Measurements from ENCODE around the gene ZSWIM5. TPM values are rescaled to one million over a fixed set of nuclear protein-coding genes. Genes with fewer than 3 reads are reported as not detected.
A peak's percentile ranks its signal among the peaks of the same experiment; 100 is the strongest.
"Not testable (repeated sequence)": the region's sequence is repeated elsewhere in the genome, so short reads cannot be mapped to it uniquely, and the experiment has no call there.

The ZSWIM5 gene
- polyA plus RNA-seq, 3 donors from 2014 or later, result 0.16 to 0.17 TPM; not detected in 1

DNA sequence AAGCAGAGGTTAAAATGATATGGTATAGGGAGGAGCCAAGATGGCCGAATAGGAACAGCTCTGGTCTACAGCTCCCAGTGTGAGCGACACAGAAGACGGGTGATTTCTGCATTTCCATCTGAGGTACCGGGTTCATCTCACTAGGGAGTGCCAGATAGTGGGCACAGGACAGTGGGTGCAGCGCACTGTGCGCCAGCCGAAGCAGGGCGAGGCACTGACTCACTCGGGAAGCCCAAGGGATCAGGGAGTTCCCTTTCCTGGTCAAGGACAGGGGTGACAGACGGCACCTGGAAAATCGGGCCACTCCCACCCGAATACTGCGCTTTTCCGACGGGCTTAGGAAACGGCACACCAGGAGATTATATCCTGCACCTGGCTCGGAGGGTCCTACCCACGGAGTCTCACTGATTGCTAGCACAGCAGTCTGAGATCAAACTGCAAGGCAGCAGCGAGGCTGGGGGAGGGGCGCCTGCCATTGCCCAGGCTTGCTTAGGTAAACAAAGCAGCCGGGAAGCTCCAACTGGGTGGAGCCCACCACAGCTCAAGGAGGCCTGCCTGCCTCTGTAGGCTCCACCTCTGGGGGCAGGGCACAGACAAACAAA, 26.4 kb downstream of the ZSWIM5 start:
- not testable (repeated sequence) for H3K27ac Mint-ChIP-seq; H3K4me1 Mint-ChIP-seq; H3K36me3 Mint-ChIP-seq; H3K9me3 Mint-ChIP-seq; H3K27me3 Mint-ChIP-seq (ENCODE audit: low read depth in 3 of 3); H3K4me3 Mint-ChIP-seq; DNase-seq

DNA sequence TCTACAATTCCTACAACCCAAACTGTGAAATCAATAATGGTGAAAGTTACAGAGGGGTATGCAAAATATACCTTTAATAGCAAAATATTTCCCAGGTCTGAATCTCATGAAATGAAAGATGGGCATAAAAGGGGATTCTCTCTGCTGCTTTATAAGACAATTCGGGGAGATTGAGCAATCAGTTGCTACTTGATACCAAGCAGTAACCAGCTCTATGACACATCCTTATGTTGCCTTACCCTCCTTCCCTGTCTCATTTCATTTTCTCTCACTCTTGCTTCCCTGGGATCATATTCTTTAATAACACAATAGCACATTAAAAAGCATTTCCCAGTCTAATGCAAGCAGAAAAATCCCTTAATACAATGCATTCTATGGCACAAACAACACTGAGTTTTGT, 29.0 kb downstream of the ZSWIM5 start:
- Mint-ChIP-seq H3K27me3 (ENCODE audit: low read depth in 3 of 3) (peaks cover 0 to 4% (median 3%) of the 10 kb centered on the region in 3 donors), H3K4me1 (no peaks in the 10 kb centered on the region), H3K9me3 (peaks cover 0 to 8% (median under 1%) of the 10 kb centered on the region in 6 donors), H3K4me3 (no peak overlapping the region), H3K36me3 (no peaks in the 10 kb centered on the region), H3K27ac (no peak overlapping the region)
- DNase-seq, result no peak

DNA sequence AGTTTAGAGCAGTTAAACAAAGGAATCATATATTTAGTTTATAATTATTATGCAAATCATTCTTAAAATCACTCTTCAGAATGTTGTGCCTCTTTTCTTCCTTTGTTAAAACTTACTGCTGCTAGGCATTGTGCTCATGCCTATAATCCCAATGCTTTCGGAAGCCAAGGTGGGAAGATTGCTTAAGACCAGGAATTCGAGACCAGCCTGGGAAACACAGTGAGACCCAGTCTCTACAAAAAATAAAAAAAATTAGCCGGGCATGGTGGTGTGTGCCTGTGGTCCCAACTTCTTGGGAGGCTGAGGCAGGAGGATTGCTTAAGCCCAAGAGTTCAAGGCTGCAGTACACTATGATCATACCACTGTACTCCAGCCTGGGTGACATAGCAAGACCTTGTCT, 33.6 kb downstream of the ZSWIM5 start:
- no peak for DNase-seq
- H3K9me3 Mint-ChIP-seq, result no peaks in the 10 kb centered on the region
- no peak overlapping the region for H3K4me3 Mint-ChIP-seq
- H3K27ac Mint-ChIP-seq, result no peak overlapping the region
- no peaks in the 10 kb centered on the region for H3K4me1 Mint-ChIP-seq
- peaks cover 0 to 3% (median 0%) of the 10 kb centered on the region in 3 donors for H3K27me3 Mint-ChIP-seq (ENCODE audit: low read depth in 3 of 3)
- H3K36me3 Mint-ChIP-seq, result no peaks in the 10 kb centered on the region

DNA sequence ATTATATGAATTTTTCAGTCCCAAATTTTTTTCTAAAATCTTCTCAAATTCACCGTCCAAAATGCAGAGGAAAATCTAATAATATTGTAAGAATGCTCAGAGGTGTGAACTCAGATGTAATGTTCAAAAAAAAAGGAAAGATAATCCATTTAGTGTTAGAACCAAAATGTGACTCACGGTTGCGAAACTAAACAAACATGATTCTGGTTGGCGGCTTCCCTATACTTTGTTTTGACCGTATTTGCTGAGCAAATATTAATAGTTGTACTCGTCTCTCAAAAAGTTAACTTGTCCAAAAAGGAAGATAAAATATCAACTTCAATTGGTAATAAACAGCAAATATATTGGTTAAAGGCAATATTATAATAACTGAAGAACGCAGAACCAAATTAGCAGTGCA, 34.4 kb downstream of the ZSWIM5 start:
- DNase-seq, result no peak
- Mint-ChIP-seq H3K4me3 (no peak overlapping the region), H3K27me3 (ENCODE audit: low read depth in 3 of 3) (peaks cover 0 to 3% (median 0%) of the 10 kb centered on the region in 3 donors), H3K4me1 (no peaks in the 10 kb centered on the region), H3K9me3 (no peaks in the 10 kb centered on the region), H3K36me3 (no peaks in the 10 kb centered on the region), H3K27ac (no peak overlapping the region)

DNA sequence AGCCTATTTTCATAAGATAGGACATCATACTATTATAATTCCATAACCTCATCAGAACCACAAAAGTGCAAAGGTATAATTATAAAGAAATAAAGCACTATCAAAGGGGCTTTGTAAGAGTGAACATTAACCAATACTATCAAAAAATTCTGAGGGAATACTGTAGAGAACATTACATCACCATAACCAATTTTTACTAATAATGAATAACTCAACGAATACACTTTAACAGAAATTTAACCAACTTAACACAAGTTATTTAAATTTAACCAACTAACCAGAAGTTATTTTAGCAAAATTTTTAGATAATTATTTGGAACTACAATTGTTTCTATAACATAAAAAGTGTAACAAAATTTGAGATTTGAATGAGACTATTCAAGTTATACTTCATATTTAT, 34.8 kb downstream of the ZSWIM5 start:
- H3K36me3 Mint-ChIP-seq, result no peaks in the 10 kb centered on the region
- no peak overlapping the region for H3K27ac Mint-ChIP-seq
- H3K4me3 Mint-ChIP-seq, result no peak overlapping the region
- no peak for DNase-seq
- H3K27me3 Mint-ChIP-seq (ENCODE audit: low read depth in 3 of 3), result peaks cover 0 to 6% (median 0%) of the 10 kb centered on the region in 3 donors
- H3K9me3 Mint-ChIP-seq, result peaks cover 0 to 3% (median 0%) of the 10 kb centered on the region in 6 donors
- H3K4me1 Mint-ChIP-seq, result no peaks in the 10 kb centered on the region

DNA sequence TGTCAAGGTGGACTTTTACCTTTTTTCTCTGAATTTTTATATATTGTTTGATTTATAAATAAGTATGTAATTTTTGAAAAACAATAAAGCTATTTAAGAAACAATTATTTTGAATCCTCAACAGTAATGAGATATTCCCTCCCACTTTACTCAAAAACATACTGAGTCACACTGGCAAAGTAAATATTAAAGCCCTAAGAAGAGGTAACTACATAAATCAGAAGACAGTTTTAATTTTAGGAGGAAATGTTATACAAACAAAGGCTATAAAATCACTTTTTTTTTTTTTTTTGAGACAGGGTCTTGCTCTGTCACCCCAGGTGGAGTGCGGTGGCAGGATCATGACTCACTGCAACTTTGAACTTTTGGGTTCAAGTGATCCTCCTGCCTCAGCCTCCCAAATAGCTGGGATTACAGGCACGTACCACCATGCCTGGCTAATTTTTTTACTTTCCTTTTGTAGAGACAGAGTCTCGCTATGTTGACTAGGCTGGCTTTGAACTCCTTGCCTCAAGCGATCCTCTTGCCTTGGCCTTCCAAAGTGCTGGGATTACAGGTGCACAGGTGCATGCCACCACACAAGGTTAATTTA, 36.2 kb downstream of the ZSWIM5 start:
- H3K4me1 Mint-ChIP-seq, result no peaks in the 10 kb centered on the region
- peaks cover 0 to 1% (median 0%) of the 10 kb centered on the region in 3 donors for H3K36me3 Mint-ChIP-seq
- no peak overlapping the region for H3K27ac Mint-ChIP-seq
- DNase-seq, result no peak
- H3K9me3 Mint-ChIP-seq, result peaks cover 0 to 5% (median 0%) of the 10 kb centered on the region in 6 donors
- H3K4me3 Mint-ChIP-seq, result no peak overlapping the region
- H3K27me3 Mint-ChIP-seq (ENCODE audit: low read depth in 3 of 3), result peaks cover 0 to 6% (median 0%) of the 10 kb centered on the region in 3 donors

DNA sequence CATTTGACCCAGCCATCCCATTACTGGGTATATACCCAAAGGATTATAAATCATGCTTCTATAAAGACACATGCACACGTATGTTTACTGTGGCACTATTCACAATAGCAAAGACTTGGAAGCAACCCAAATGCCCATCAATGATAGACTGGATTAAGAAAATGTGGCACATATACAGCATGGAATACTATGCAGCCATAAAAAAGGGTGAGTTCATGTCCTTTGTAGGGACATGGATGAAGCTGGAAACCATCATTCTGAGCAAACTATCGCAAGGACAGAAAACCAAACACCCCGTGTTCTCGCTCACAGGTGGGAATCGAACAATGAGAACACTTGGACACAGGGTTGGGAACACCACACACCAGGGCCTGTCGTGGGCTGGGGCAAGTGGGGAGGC, 38.5 kb downstream of the ZSWIM5 start:
- not testable (repeated sequence) for H3K4me3 Mint-ChIP-seq; H3K27me3 Mint-ChIP-seq (ENCODE audit: low read depth in 3 of 3); DNase-seq; H3K27ac Mint-ChIP-seq; H3K36me3 Mint-ChIP-seq; H3K4me1 Mint-ChIP-seq
- peaks cover 3 to 17% (median 10%) of the 10 kb centered on the region in 6 donors for H3K9me3 Mint-ChIP-seq

DNA sequence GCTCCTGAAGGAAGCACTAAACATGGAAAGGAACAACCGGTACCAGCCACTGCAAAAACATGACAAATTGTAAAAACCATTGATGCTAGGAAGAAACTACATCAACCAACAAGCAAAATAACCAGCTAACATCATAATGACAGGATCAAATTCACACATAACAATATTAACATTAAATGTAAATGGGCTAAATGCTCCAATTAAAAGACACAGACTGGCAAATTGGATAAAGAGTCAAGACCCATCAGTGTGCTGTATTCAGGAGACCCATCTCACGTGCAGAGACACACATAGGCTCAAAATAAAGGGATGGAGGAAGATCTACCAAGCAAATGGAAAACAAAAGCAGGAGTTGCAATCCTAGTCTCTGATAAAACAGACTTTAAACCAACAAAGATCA, 42.1 kb downstream of the ZSWIM5 start:
- H3K27me3 Mint-ChIP-seq (ENCODE audit: low read depth in 3 of 3); H3K4me3 Mint-ChIP-seq; DNase-seq; H3K36me3 Mint-ChIP-seq; H3K27ac Mint-ChIP-seq: not testable (repeated sequence)
- Mint-ChIP-seq H3K9me3 (peaks cover 3 to 17% (median 10%) of the 10 kb centered on the region in 6 donors), H3K4me1 (peaks cover 0 to 10% of the 10 kb centered on the region in 2 donors)

DNA sequence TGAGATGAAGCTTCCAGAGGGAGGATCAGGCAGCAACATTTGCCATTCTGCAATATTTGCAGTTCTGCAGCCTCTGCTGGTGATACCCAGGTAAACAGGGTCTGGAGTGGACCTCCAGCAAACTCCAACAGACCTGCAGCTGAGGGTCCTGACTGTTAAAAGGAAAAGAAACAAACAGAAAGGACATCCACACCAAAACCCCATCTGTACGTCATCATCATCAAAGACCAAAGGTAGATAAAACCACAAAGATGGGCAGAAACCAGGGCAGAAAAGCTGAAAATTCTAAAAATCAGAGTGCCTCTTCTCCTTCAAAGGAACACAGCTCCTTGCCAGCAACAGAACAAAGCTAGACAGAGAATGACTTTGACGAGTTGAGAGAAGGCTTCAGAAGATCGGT, 43.3 kb downstream of the ZSWIM5 start:
- not testable (repeated sequence) for H3K36me3 Mint-ChIP-seq; H3K27me3 Mint-ChIP-seq (ENCODE audit: low read depth in 3 of 3); H3K27ac Mint-ChIP-seq; DNase-seq
- H3K4me1 Mint-ChIP-seq, result peaks cover 0 to 10% of the 10 kb centered on the region in 2 donors
- H3K9me3 Mint-ChIP-seq, result peaks cover 3 to 17% (median 10%) of the 10 kb centered on the region in 6 donors
- H3K4me3 Mint-ChIP-seq, result peak overlapping the region in 1 of 5 donors; percentile 6

DNA sequence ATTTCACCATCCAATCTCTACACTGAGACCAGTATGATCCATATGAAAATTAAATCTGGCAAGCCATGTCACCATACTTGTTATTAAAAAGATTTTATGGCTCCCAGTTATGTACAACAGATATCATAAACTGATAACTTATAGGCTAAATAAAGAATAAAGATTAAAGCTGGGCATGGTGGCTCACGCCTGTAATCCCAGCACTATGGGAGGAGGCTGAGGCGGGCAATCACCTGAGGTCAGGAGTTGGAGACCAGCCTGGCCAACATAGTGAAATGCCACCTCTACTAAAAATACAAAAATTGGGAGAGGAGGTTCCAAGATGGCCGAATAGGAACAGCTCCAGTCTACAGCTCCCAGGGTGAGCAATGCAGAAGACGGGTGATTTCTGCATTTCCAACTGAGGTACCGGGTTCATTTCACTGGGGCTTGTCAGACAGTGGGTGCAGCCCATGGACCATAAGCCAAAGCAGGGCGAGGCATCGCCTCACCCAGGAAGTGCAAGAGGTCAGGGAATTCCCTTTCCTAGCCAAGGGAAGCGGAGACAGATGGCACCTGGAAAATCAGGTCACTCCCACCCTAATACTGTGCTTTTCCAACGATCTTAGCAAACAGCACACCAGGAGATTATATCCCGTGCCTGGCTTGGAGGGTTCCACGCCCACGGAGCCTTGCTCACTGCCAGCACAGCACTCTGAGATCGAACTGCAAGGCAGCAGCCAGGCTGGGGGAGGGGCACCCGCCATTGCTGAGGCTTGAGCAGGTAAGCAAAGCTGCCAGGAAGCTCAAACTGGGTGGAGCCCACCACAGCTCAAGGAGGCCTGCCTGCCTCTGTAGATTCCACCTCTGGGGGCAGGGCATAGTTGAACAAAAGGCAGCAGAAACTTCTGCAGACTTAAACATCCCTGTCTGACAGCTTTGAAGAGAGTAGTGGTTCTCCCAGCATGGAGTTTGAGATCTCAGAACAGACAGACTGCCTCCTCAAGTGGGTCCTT, 44.1 kb downstream of the ZSWIM5 start:
- not testable (repeated sequence) for H3K27ac Mint-ChIP-seq; H3K27me3 Mint-ChIP-seq (ENCODE audit: low read depth in 3 of 3); DNase-seq; H3K4me3 Mint-ChIP-seq; H3K36me3 Mint-ChIP-seq
- Mint-ChIP-seq H3K4me1 (peaks cover 0 to 10% of the 10 kb centered on the region in 2 donors), H3K9me3 (peaks cover 3 to 17% (median 10%) of the 10 kb centered on the region in 6 donors)

DNA sequence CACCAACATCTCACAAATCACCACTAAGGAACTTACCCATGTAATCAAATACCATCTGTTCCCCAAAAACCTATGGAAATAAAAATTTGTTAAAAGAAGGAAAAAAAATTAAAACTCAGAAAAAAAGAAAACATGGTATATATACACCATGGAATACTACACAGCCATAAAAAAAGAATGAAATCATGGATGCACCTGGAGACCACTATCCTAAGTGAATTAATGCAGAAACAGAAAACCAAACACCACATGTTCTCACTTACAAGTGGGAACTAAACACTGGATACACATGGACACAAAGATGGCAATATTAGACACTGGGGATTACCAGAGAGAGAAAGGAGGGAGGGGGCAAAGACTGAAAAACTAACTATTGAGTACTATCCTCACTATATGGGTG, 50.4 kb downstream of the ZSWIM5 start:
- peaks cover 0 to 3% (median 0%) of the 10 kb centered on the region in 3 donors for H3K36me3 Mint-ChIP-seq
- H3K9me3 Mint-ChIP-seq, result no peaks in the 10 kb centered on the region
- H3K27ac Mint-ChIP-seq, result no peak overlapping the region
- no peak for DNase-seq
- H3K4me1 Mint-ChIP-seq, result peaks cover 0 to 2% of the 10 kb centered on the region in 2 donors
- H3K4me3 Mint-ChIP-seq, result no peak overlapping the region
- peaks cover 0 to 5% (median 2%) of the 10 kb centered on the region in 3 donors for H3K27me3 Mint-ChIP-seq (ENCODE audit: low read depth in 3 of 3)

DNA sequence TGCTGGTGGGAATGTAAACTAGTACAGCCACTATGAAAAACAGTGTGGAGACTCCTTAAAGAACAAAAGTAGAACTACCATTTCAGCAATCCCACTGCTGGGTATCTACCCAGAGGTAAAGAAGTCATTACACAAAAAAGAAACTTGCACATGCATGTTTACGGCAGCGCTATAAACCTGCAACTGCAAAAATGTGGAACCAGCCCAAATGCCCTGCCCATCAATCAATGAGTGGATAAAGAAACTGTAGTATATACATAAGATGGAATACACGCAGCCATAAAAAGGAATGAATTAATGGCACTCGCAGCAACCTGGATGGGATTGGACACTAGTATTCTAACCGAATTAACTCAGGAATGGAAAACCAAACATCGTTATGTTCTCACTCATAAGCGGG, 51.0 kb downstream of the ZSWIM5 start:
- H3K4me3 Mint-ChIP-seq, result no peak overlapping the region
- H3K36me3 Mint-ChIP-seq, result peaks cover 0 to 3% (median 0%) of the 10 kb centered on the region in 3 donors
- no peaks in the 10 kb centered on the region for H3K9me3 Mint-ChIP-seq
- H3K4me1 Mint-ChIP-seq, result peaks cover 0 to 2% of the 10 kb centered on the region in 2 donors
- no peak for DNase-seq
- H3K27ac Mint-ChIP-seq, result no peak overlapping the region
- H3K27me3 Mint-ChIP-seq (ENCODE audit: low read depth in 3 of 3), result peaks cover 0 to 5% (median 2%) of the 10 kb centered on the region in 3 donors

DNA sequence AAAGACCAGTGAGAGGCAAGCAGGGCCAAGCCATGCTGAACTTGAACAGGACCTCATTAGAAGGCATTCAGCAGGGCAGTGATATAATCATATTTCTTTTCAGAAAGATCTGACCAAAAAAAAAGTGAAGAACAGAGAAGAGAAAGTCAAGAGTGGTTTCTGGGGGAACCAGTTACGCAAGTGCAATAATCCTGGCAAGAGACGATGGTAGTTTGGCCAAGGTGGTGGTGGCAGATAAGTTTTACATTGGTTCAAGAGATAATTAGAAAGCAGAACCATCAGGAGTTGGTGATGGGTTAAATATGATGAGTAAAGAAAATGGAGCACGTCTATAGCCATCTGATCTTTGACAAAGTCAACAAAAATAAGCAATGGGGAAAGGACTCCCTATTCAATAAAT, 54.3 kb downstream of the ZSWIM5 start:
- peaks cover 0 to 2% of the 10 kb centered on the region in 2 donors for H3K4me1 Mint-ChIP-seq
- no peaks in the 10 kb centered on the region for H3K9me3 Mint-ChIP-seq
- H3K36me3 Mint-ChIP-seq, result peaks cover 0 to 3% (median 0%) of the 10 kb centered on the region in 3 donors
- H3K4me3 Mint-ChIP-seq, result no peak overlapping the region
- peaks cover 0 to 5% (median 2%) of the 10 kb centered on the region in 3 donors for H3K27me3 Mint-ChIP-seq (ENCODE audit: low read depth in 3 of 3)
- no peak for DNase-seq
- peak overlapping the region in 1 of 6 donors; percentile 2 for H3K27ac Mint-ChIP-seq
